A549 (cell line): ENCODE data around the gene TNRC6C.

Experiments
- CTCF ChIP-seq: fragments of >200 bp; sonication (Bioruptor Twin); formaldehyde crosslinking; IDR thresholded peaks from 3 replicates; pipeline ENCODE4 v1.5.1; 2016
- HOXB13 ChIP-seq: fragments of 250-450 bp; sonication (Bioruptor Pico); IDR thresholded peaks from 2 replicates; pipeline ENCODE4 v1.5.0; 2020; ENCODE audit warnings: low read depth, mild to moderate bottlenecking, moderate library complexity
- RCOR1 ChIP-seq: fragments of 150-350 bp; IDR thresholded peaks from 2 replicates; pipeline ENCODE4 v1.6.1; 2014; ENCODE audit warnings: antibody characterized with exemption, low read length, low read depth
- TF ChIP-seq, protein P1 (sequence below): fragments of 250-450 bp; sonication (Bioruptor Pico); IDR thresholded peaks from 2 replicates; pipeline ENCODE4 v1.5.0; 2021; ENCODE audit warnings: mild to moderate bottlenecking, moderate library complexity, borderline replicate concordance

DNA sequence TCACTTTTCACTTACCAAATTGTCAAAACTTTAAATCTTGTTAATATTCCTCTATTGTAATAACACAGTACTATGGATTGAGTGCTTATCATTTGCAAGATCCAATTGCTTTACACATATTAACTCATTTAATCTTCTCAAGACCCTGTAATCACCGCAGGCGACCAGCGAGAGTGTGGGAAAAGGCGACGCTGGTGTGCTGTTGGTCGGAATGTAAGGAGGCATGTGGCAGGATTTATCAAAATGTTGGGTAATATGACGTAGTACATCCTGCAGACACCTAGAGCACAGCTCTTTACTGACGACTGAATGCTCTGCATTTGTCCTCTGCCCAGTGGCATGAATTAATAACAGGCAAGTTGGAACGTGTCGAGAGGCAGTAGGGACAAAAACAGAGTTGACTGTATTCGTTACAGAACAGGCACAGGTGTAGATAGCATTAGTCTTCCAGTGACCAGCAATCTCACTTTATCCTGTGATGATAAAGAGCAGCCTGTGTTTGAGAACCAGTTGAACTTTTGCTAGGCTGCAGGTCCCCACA, 80.3 kb downstream of the TNRC6C start:
- no peak for TF ChIP-seq HOXB13 (CRISPR knock-in tag)
- TF ChIP-seq CTCF, result no peak
- no peak for TF ChIP-seq RCOR1
- TF ChIP-seq, protein P1, sequence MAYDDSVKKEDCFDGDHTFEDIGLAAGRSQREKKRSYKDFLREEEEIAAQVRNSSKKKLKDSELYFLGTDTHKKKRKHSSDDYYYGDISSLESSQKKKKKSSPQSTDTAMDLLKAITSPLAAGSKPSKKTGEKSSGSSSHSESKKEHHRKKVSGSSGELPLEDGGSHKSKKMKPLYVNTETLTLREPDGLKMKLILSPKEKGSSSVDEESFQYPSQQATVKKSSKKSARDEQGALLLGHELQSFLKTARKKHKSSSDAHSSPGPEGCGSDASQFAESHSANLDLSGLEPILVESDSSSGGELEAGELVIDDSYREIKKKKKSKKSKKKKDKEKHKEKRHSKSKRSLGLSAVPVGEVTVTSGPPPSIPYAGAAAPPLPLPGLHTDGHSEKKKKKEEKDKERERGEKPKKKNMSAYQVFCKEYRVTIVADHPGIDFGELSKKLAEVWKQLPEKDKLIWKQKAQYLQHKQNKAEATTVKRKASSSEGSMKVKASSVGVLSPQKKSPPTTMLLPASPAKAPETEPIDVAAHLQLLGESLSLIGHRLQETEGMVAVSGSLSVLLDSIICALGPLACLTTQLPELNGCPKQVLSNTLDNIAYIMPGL (CRISPR knock-in tag), result no peak
